Sigmoid colon (tissue), 7 donors: ENCODE measurements around the gene OSCAR. TPM values are rescaled to one million over a fixed set of nuclear protein-coding genes. Genes with fewer than 3 reads are reported as not detected.
"Not testable (repeated sequence)": the region's sequence is repeated elsewhere in the genome, so short reads cannot be mapped to it uniquely, and the experiment has no call there.

Source experiments
- DNase-seq: peaks from one replicate; pipeline ENCODE4 v3.0.0-alpha.2; 2019
- H3K27ac ChIP-seq, 4 donors: fragments of 200-600 bp; sonication (generic); one replicate each; pipeline ENCODE4 v1.5.1; 2016 to 2019; ENCODE audit warnings: mild to moderate bottlenecking in 1 of 4
- H3K27me3 ChIP-seq, 3 donors: fragments of 200-600 bp; sonication (generic); one replicate each; pipeline ENCODE4 v1.5.1; 2019; ENCODE audit warnings: mild to moderate bottlenecking in 1 of 3
- H3K36me3 ChIP-seq, 4 donors: fragments of 200-600 bp; sonication (generic); one replicate each; pipeline ENCODE4 v1.5.1; 2016 to 2019
- H3K4me1 ChIP-seq, 4 donors: fragments of 200-600 bp; sonication (generic); one replicate each; pipeline ENCODE4 v1.5.1; 2017 to 2019
- H3K4me3 ChIP-seq, 4 donors: fragments of 200-600 bp; sonication (generic); one replicate each; pipeline ENCODE4 v1.5.1; 2017 to 2019; ENCODE audit warnings: mild to moderate bottlenecking in 2 of 4, moderate library complexity in 1 of 4
- H3K9me3 ChIP-seq, 4 donors: fragments of 200-600 bp in 3 of 4; sonication (generic) in 3 of 4; one replicate each; pipeline versions ENCODE4 v1.5.1 to v1.6.1; 2013 to 2019
- CTCF ChIP-seq, 4 experiments: fragments of 450-650 bp in 3 of 4; fragments of 200-600 bp in 1 of 4; IDR thresholded peaks; one replicate each; pipeline ENCODE4 v1.5.1; 2016 to 2019; ENCODE audit warnings: antibody characterized with exemption in 4 of 4, mild to moderate bottlenecking in 3 of 4, moderate library complexity in 2 of 4
- EP300 ChIP-seq, 4 donors: sonication (generic); formaldehyde crosslinking; IDR thresholded peaks; one replicate each; pipeline ENCODE4 v1.6.1; 2017; ENCODE audit warnings: antibody characterized with exemption in 4 of 4
- POLR2A ChIP-seq, 2 donors: fragments of 450-650 bp; IDR thresholded peaks; one replicate each; pipeline ENCODE4 v1.6.1; 2016; ENCODE audit warnings: antibody characterized with exemption in 2 of 2, mild to moderate bottlenecking in 2 of 2, moderate library complexity in 2 of 2
- POLR2AphosphoS5 ChIP-seq, 4 donors: sonication (generic); formaldehyde crosslinking; IDR thresholded peaks; one replicate each; pipeline ENCODE4 v1.6.1; 2017; ENCODE audit warnings: antibody characterized with exemption in 4 of 4
- WGBS, 2 donors: extraction: QIAGEN DNeasy Blood & Tissue Kit; methylation state at CpG; one replicate each; pipeline ENCODE4 v1.1.7; 2013; 5-methylcytosine and 5-hydroxymethylcytosine counted together
- intact Hi-C: fragments of 100-400 bp; cut with DNase I; formaldehyde crosslinking; loops from one replicate; pipeline ENCODE4 v1.15.1; 2023
- polyA plus RNA-seq, 3 donors: library from polyadenylated mRNA; stranded (reverse); fragments of 200-250 nt; gene quantifications; one replicate each; pipeline ENCODE4 v1.2.3, GENCODE V29; 2013
- total RNA-seq, 4 donors: library from RNA; depleted of rRNA; stranded (reverse); fragments of >200 nt; gene quantifications; one replicate each; pipeline ENCODE4 v1.1.0, GENCODE V29; 2016
- donor health status: healthy with polysubstance abuse.
- donor health status: Bipolar disorder and iron deficiency.
- donor health status: healthy.

Gene OSCAR
- total and polyA plus RNA-seq, 7 donors, result 0.93 to 4.2 (median 3.1) TPM; not detected in 3

GRCh38 chr19:54106716-54107115, 6.1 kb upstream of the OSCAR start:
- no peak for TF ChIP-seq POLR2A (IDR thresholded peaks at IDR 0.05)
- no peak for TF ChIP-seq EP300 (IDR thresholded peaks at IDR 0.05)
- no peak for TF ChIP-seq POLR2AphosphoS5 (IDR thresholded peaks at IDR 0.05)
- TF ChIP-seq CTCF (IDR thresholded peaks at IDR 0.05), result no peak
- Histone ChIP-seq H3K36me3 (peaks cover 8 to 62% (median 42%) of the 10 kb centered on the region in 4 donors), H3K27ac (no peak overlapping the region), H3K27me3 (no peaks in the 10 kb centered on the region), H3K9me3 (no peaks in the 10 kb centered on the region), H3K4me3 (no peak overlapping the region), H3K4me1 (peaks cover 0 to 18% (median 16%) of the 10 kb centered on the region in 4 donors)
- intact Hi-C loops, result no loop called here
- 84 to 88% methylated on average over 15 of the region's 15 CpGs for WGBS, 2 donors
- peak; percentile 61 for DNase-seq

GRCh38 chr19:54105796-54106195, 5.2 kb upstream of the OSCAR start:
- WGBS, 2 donors, result 90 to 92% methylated on average over 10 of the region's 10 CpGs
- Histone ChIP-seq H3K27me3 (no peaks in the 10 kb centered on the region), H3K9me3 (no peaks in the 10 kb centered on the region), H3K36me3 (peaks cover 8 to 56% (median 39%) of the 10 kb centered on the region in 4 donors), H3K27ac (no peak overlapping the region), H3K4me1 (peaks cover 0 to 18% (median 16%) of the 10 kb centered on the region in 4 donors), H3K4me3 (no peak overlapping the region)
- peak; percentile 39 for DNase-seq
- TF ChIP-seq POLR2AphosphoS5 (IDR thresholded peaks at IDR 0.05) (no peak), POLR2A (IDR thresholded peaks at IDR 0.05) (no peak), EP300 (IDR thresholded peaks at IDR 0.05) (no peak), CTCF (IDR thresholded peaks at IDR 0.05) (no peak)
- intact Hi-C loops, result no loop called here

GRCh38 chr19:54104998-54105715, 4.6 kb upstream of the OSCAR start:
- 90% methylated on average over 11 of the region's 11 CpGs for WGBS, 2 donors
- peak; percentile 43 for DNase-seq
- H3K27ac ChIP-seq, result no peak overlapping the region
- H3K4me1 ChIP-seq, result peaks cover 0 to 18% (median 16%) of the 10 kb centered on the region in 4 donors
- H3K4me3 ChIP-seq, result no peak overlapping the region
- H3K9me3 ChIP-seq, result no peaks in the 10 kb centered on the region
- peaks cover 8 to 49% (median 34%) of the 10 kb centered on the region in 4 donors for H3K36me3 ChIP-seq
- TF ChIP-seq POLR2A (IDR thresholded peaks at IDR 0.05) (no peak), POLR2AphosphoS5 (IDR thresholded peaks at IDR 0.05) (no peak), CTCF (IDR thresholded peaks at IDR 0.05) (no peak), EP300 (IDR thresholded peaks at IDR 0.05) (no peak)
- H3K27me3 ChIP-seq, result no peaks in the 10 kb centered on the region
- intact Hi-C loops, result loop anchor here (5.0 kb wide), 2 partner anchors 128 to 263 kb away; no protein-coding TSS in a partner anchor

- intact Hi-C loops, result loop anchor here (1.0 to 5.0 kb wide), 3 partner anchors 13 to 260 kb away; partner anchors contain the start of genes PRPF31 and TFPT
- peaks cover 0 to 18% (median 16%) of the 10 kb centered on the region in 4 donors for H3K4me1 ChIP-seq
- peak within 1 kb of the TSS; percentile 79 to 86 (median 84) for H3K27ac ChIP-seq
- H3K4me3 ChIP-seq, result peak within 1 kb of the TSS; percentile 79 to 97 (median 94)
- peaks cover 2 to 24% (median 11%) of the 10 kb centered on the region in 4 donors for H3K36me3 ChIP-seq
- no peaks in the 10 kb centered on the region for H3K9me3 ChIP-seq
- DNase-seq, result peak; percentile 99
- WGBS, 2 donors, result 3% methylated on average over 54 of the region's 54 CpGs
- H3K27me3 ChIP-seq, result no peaks in the 10 kb centered on the region
- TF ChIP-seq CTCF (IDR thresholded peaks at IDR 0.05), result no peak
- TF ChIP-seq EP300 (IDR thresholded peaks at IDR 0.05), result no peak
- TF ChIP-seq POLR2A (IDR thresholded peaks at IDR 0.05), result peak; percentile 45 to 73
- TF ChIP-seq POLR2AphosphoS5 (IDR thresholded peaks at IDR 0.05), result peak; percentile 82 to 94 (median 90)
Observed at GRCh38 chr19:54102421-54103169, 2.0 kb upstream of the OSCAR start, which contains the start of gene NDUFA3. TSS of gene NDUFA3 (plus strand) at chr19:54102855. CDS start at chr19:54102879, 24 bp downstream.

- peaks cover 0 to 11% (median 8%) of the 10 kb centered on the region in 3 donors for H3K27me3 ChIP-seq
- WGBS, 2 donors, result 82 to 85% methylated on average over 9 of the region's 9 CpGs
- intact Hi-C loops, result loop anchor here (5.0 kb wide), 2 partner anchors 123 to 258 kb away; no protein-coding TSS in a partner anchor
- DNase-seq, H3K4me3 ChIP-seq, H3K9me3 ChIP-seq, H3K36me3 ChIP-seq, H3K27ac ChIP-seq: not testable (repeated sequence)
- peaks cover 0 to 30% (median 26%) of the 10 kb centered on the region in 4 donors for H3K4me1 ChIP-seq
Observed at GRCh38 chr19:54099903-54100255, 724 bp downstream of the OSCAR start.
